Osteoblast (primary cell): Measurements from ENCODE around the gene ZIC1. TPM values are rescaled to one million over a fixed set of nuclear protein-coding genes. Genes with fewer than 3 reads are reported as not detected.

Experiments used
- DNase-seq: peaks from one replicate; pipeline ENCODE4 v3.0.0; 2011; ENCODE audit warnings: low spot score, mixed read lengths; ENCODE audit not compliant: insufficient read length; ENCODE audit errors: missing footprints
- H2AFZ ChIP-seq: 2 replicates; pipeline ENCODE4 v1.6.0; 2011; ENCODE audit warnings: mild to moderate bottlenecking, low read length
- H3K27ac ChIP-seq: 2 replicates; pipeline ENCODE4 v1.5.1; 2011; ENCODE audit warnings: mild to moderate bottlenecking, low read depth, low read length, moderate library complexity
- H3K27me3 ChIP-seq: 2 replicates; pipeline ENCODE4 v1.6.0; 2012; ENCODE audit warnings: mild to moderate bottlenecking, control low read depth, inconsistent platforms, low read length, moderate library complexity; ENCODE audit not compliant: insufficient read depth
- H3K36me3 ChIP-seq: 2 replicates; pipeline ENCODE4 v1.5.1; 2011; ENCODE audit warnings: mild to moderate bottlenecking, low read length, control low read depth, moderate library complexity; ENCODE audit not compliant: insufficient read depth
- H3K4me1 ChIP-seq: 2 replicates; pipeline ENCODE4 v1.5.1; 2011; ENCODE audit warnings: mild to moderate bottlenecking, low read length, control low read depth, moderate library complexity; ENCODE audit not compliant: insufficient read depth
- H3K4me2 ChIP-seq: 2 replicates; pipeline ENCODE4 v1.6.0; 2011; ENCODE audit warnings: mild to moderate bottlenecking, low read length; ENCODE audit not compliant: insufficient read depth
- H3K4me3 ChIP-seq: fragments of 200-600 bp; sonication (generic); 3 replicates; pipeline ENCODE4 v1.5.1; 2012; ENCODE audit warnings: mild to moderate bottlenecking, low read length, inconsistent platforms; ENCODE audit not compliant: insufficient read depth
- H3K79me2 ChIP-seq: 2 replicates; pipeline ENCODE4 v1.6.0; 2012; ENCODE audit warnings: mild to moderate bottlenecking, low read length, control low read depth, inconsistent platforms; ENCODE audit not compliant: insufficient read depth
- H3K9me3 ChIP-seq: 2 replicates; pipeline ENCODE4 v1.5.1; 2011; ENCODE audit warnings: low read depth, low read length, control low read depth
- H4K20me1 ChIP-seq: 2 replicates; pipeline ENCODE4 v1.6.0; 2012; ENCODE audit warnings: mild to moderate bottlenecking, low read length, control low read depth; ENCODE audit not compliant: insufficient read depth
- total RNA-seq: library from RNA; depleted of rRNA; stranded (reverse); fragments of >200 nt; gene quantifications from 2 replicates; pipeline ENCODE4 v1.2.3, GENCODE V29; 2012
- TF ChIP-seq, protein P1 (sequence below): IDR thresholded peaks from 2 replicates; pipeline ENCODE4 v1.5.1; 2011; ENCODE audit warnings: mild to moderate bottlenecking, low read depth, low read length, moderate library complexity; ENCODE audit errors: extremely low read depth

Gene ZIC1
- total RNA-seq, 1 donor = 3.6 TPM

DNA sequence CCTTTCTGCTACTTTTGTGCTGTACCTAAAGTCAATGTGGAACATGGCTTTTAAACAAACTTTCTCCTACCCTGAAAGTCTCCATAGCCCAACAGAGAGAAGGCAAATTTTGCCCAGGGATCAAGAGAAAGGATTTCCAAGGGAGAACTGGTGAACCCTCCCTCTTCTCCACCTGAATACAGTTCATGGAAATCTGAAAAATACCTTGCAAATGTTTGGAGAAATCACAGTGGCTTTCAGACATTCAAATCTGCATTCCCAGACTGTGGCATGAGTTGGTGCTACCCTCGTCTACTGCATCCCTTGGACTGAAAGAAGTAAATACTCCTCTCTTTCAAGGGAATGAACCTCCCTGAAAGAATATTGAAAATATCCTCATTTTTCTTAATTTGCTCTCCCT, 41.5 kb upstream of the ZIC1 start:
- TF ChIP-seq, protein P1, sequence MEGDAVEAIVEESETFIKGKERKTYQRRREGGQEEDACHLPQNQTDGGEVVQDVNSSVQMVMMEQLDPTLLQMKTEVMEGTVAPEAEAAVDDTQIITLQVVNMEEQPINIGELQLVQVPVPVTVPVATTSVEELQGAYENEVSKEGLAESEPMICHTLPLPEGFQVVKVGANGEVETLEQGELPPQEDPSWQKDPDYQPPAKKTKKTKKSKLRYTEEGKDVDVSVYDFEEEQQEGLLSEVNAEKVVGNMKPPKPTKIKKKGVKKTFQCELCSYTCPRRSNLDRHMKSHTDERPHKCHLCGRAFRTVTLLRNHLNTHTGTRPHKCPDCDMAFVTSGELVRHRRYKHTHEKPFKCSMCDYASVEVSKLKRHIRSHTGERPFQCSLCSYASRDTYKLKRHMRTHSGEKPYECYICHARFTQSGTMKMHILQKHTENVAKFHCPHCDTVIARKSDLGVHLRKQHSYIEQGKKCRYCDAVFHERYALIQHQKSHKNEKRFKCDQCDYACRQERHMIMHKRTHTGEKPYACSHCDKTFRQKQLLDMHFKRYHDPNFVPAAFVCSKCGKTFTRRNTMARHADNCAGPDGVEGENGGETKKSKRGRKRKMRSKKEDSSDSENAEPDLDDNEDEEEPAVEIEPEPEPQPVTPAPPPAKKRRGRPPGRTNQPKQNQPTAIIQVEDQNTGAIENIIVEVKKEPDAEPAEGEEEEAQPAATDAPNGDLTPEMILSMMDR = no peak
- H3K27ac ChIP-seq = no peak overlapping the region
- no peak overlapping the region for H2AFZ ChIP-seq
- no peak for DNase-seq
- peaks cover 96% of the 10 kb centered on the region for H3K27me3 ChIP-seq
- H4K20me1 ChIP-seq = peaks cover 3% of the 10 kb centered on the region
- H3K4me2 ChIP-seq = no peak overlapping the region
- H3K79me2 ChIP-seq = no peaks in the 10 kb centered on the region
- no peaks in the 10 kb centered on the region for H3K9me3 ChIP-seq
- no peaks in the 10 kb centered on the region for H3K36me3 ChIP-seq
- no peak overlapping the region for H3K4me3 ChIP-seq
- no peaks in the 10 kb centered on the region for H3K4me1 ChIP-seq

DNA sequence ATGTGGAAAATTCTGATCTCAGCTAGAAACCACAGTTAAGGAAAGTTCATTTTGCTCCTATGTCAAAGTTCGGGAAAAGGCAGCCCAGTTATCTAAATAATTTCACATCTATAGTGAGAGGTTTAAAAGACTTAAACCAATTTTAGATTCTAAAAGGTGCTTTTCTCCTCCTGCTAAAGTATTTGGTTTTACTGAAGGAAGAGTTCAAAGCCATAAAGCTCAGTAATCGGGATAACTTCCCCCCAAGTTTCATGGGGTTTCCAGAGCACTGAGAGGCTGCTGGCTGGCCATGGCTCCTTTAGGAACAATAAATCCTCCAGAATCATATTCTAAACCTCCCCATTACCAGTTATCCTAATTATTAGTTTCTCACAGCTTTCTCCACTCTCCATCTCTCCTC, 41.0 kb upstream of the ZIC1 start:
- TF ChIP-seq, protein P1 = no peak
- H3K4me1 ChIP-seq = no peaks in the 10 kb centered on the region
- DNase-seq = no peak
- H3K4me2 ChIP-seq = no peak overlapping the region
- no peaks in the 10 kb centered on the region for H3K9me3 ChIP-seq
- H3K27me3 ChIP-seq = peaks cover 96% of the 10 kb centered on the region
- H3K4me3 ChIP-seq = no peak overlapping the region
- H4K20me1 ChIP-seq = peaks cover 3% of the 10 kb centered on the region
- no peaks in the 10 kb centered on the region for H3K79me2 ChIP-seq
- no peak overlapping the region for H2AFZ ChIP-seq
- no peak overlapping the region for H3K27ac ChIP-seq
- H3K36me3 ChIP-seq = no peaks in the 10 kb centered on the region

DNA sequence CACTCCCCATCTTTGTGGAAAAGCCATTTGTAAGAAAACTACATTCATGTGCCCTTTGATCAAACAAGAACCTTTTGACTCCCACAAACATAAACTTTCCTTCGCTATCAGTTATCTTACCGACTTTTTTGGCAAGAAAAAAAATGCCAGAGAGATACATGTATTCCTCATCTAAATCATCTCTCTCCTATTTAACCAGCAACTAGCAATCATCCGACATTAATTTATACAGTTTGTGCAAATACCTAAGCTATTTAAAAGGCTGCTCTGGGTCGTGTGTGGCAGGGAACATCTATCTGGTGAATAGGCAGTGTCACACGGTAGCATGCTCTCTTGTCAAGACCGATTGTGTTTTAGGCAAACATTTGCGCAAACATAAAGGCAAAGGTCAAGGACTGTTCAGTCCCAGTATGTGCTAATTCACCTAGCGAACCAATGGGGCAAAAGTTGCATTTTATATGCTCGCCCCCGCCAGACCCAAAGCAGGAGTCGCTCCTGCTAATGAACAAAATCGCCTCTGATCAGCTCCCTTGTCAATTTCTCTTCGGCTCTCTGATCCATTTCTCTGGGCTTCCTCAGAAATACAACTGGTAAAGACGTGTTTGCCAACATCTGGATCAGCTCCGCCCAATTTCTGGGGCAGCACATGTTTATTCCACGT, 40.5 kb upstream of the ZIC1 start:
- H3K79me2 ChIP-seq = no peaks in the 10 kb centered on the region
- H3K4me3 ChIP-seq = no peak overlapping the region
- H3K27ac ChIP-seq = no peak overlapping the region
- no peak overlapping the region for H2AFZ ChIP-seq
- TF ChIP-seq, protein P1 = no peak
- peaks cover 3% of the 10 kb centered on the region for H4K20me1 ChIP-seq
- no peak for DNase-seq
- no peak overlapping the region for H3K4me2 ChIP-seq
- no peaks in the 10 kb centered on the region for H3K9me3 ChIP-seq
- peaks cover 97% of the 10 kb centered on the region for H3K27me3 ChIP-seq
- H3K36me3 ChIP-seq = no peaks in the 10 kb centered on the region
- no peaks in the 10 kb centered on the region for H3K4me1 ChIP-seq

DNA sequence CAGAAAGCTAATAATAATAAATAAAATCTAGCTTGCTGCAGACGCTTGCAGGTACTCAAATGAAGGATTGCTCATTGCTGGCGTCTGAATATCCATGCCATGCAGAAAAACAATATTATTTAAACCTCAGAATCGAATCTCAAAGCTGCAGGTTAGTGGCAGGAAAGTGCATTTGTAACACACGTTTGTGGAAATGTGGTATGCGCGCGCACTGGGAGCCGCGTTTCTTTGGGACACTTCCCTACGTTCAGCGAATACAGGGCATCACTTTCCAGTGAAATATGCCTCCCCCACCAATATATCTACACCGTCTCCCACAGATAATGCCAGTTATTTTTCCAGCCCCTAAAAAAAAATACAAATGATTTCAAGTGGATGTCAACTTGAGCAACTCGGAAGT, 39.9 kb upstream of the ZIC1 start:
- Histone ChIP-seq H3K36me3 (no peaks in the 10 kb centered on the region), H3K27ac (no peak overlapping the region), H3K9me3 (no peaks in the 10 kb centered on the region), H3K27me3 (peaks cover 97% of the 10 kb centered on the region), H3K4me3 (no peak overlapping the region), H4K20me1 (peaks cover 3% of the 10 kb centered on the region), H3K4me1 (no peaks in the 10 kb centered on the region), H3K79me2 (no peaks in the 10 kb centered on the region), H2AFZ (no peak overlapping the region), H3K4me2 (no peak overlapping the region)
- TF ChIP-seq, protein P1 = no peak
- no peak for DNase-seq
